ENCODE data around the gene NFAT5.
"Not testable (repeated sequence)": the region's sequence is repeated elsewhere in the genome, so short reads cannot be mapped to it uniquely, and the experiment has no call there.

The NFAT5 gene

DNA sequence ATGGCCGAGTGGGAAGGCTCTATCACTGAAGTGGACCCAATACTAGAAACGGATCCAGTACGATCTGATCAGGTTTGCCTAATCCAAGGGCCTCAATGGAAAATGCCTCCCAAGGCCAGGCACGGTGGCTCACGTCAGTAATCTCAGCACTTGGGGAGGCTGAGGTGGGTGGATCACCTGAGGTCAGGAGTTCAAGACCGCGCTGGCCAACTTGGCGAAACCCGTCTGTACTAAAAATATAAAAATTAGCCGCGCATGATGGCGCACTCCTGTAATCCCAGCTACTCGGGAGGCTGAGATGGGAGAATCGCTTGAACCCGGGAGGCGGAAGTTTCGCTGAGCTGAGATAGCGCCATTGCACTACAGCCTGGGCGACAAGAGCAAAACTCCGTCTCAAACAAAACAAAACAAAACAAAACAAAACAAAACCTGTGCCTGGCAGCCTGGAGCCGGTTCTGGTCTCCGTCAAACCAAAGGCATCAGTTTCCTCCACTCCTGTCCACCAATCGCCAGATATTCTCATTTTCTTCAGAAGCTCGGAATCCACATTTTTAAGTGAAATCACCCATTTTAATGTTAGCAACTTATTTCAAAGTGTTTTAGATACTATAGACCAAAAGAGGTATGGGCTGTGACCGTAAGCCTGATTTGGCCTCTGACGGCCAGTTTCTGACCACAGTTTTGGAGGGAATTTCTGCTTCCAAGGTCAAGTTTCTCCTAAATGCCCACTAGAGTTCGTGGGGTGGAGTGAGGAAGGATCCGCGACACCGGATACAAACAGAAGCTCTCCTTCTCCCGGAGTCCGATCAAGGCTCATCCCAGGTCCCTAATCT lies 159.9 kb downstream of the NFAT5 start:
- no peaks in the 10 kb centered on the region for H3K27me3 ChIP-seq (replicated peaks)
- peak overlapping the region; percentile 87 for H3K27ac ChIP-seq
- H3K4me3 ChIP-seq (ENCODE audit: low read depth, low read length), result peak overlapping the region; percentile 67
- H3K36me3 ChIP-seq (replicated peaks), result no peaks in the 10 kb centered on the region
- in situ Hi-C loops (cut with HindIII; ENCODE audit: low pct_ligation_motif_present, low sequenced_read_pairs), result no loop called here
- no peak for DNase-seq
- TF ChIP-seq, protein P1, sequence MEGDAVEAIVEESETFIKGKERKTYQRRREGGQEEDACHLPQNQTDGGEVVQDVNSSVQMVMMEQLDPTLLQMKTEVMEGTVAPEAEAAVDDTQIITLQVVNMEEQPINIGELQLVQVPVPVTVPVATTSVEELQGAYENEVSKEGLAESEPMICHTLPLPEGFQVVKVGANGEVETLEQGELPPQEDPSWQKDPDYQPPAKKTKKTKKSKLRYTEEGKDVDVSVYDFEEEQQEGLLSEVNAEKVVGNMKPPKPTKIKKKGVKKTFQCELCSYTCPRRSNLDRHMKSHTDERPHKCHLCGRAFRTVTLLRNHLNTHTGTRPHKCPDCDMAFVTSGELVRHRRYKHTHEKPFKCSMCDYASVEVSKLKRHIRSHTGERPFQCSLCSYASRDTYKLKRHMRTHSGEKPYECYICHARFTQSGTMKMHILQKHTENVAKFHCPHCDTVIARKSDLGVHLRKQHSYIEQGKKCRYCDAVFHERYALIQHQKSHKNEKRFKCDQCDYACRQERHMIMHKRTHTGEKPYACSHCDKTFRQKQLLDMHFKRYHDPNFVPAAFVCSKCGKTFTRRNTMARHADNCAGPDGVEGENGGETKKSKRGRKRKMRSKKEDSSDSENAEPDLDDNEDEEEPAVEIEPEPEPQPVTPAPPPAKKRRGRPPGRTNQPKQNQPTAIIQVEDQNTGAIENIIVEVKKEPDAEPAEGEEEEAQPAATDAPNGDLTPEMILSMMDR (IDR thresholded peaks at IDR 0.05; ENCODE audit: low read depth, low read length, missing control alignments), result no peak

DNA sequence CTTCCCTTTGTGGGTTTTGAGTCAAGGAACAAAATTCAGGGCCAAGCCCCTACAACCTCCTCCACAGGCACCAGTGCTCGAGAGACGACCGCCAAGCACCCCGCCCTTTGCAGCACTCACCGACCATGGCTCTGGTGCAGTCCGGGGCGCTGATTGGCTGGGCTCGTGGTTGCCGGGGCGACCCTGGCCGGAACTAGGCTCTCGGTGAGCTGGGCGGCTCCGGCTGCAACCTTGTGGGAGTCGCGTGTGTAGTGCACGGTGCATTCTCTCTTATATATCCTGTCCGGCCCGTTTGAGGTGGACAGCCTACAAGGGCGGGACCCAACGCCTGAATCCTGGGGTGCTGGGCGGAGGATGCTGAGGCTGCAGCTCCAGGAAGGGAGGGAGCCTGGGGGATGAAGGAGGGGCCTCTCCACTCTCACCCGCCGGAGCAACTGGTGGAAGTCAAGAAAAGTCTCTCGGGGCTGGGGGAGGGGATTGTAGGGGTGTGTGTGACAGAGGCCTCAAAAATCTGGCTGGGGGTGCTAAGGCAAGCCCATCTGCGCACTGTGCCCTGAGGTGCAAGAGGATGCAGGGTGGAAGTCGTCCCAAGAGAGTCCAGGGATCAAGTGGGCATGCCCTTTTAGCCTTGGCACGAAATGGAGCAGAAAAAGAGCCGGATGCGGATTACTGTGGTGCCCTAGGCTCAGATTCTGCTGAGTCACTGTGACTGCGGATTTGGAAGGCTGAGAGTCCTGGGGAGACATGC lies 160.7 kb downstream of the NFAT5 start, which contains the start of gene NQO1:
Gene NQO1 (minus strand): TSS at position 248 of the 748 bp plus-strand sequence. CDS start 121 bp downstream, at position 127.
- H3K27me3 ChIP-seq (replicated peaks), result no peaks in the 10 kb centered on the region
- DNase-seq, result peak; percentile 96
- peak within 1 kb of the TSS; percentile 67 for H3K4me3 ChIP-seq (ENCODE audit: low read depth, low read length)
- in situ Hi-C loops (cut with HindIII; ENCODE audit: low pct_ligation_motif_present, low sequenced_read_pairs), result no loop called here
- H3K36me3 ChIP-seq (replicated peaks), result no peaks in the 10 kb centered on the region
- TF ChIP-seq, protein P1 (IDR thresholded peaks at IDR 0.05; ENCODE audit: low read depth, low read length, missing control alignments), result no peak
- H3K27ac ChIP-seq, result peak within 1 kb of the TSS; percentile 87

DNA sequence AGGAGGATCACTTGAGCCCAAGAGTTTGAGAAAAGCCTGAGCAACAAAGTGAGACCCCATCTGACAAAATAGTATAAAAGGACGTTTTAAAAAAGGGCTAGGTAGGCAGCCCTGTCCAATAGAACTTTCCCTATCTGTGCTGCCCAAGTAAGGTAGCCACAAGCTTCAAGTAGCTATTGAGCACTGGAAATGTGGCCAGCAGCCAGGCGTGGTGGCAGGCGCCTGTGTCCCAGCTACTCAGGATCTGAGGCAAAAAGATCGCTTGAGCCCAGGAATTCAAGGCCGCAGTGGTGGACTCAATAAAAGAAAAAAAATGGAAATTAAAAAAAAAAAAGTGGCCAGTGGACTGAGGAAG lies 162.1 kb downstream of the NFAT5 start:
- Histone ChIP-seq H3K27me3 (replicated peaks) (no peaks in the 10 kb centered on the region), H3K27ac (peak overlapping the region; percentile 87), H3K36me3 (replicated peaks) (no peaks in the 10 kb centered on the region), H3K4me3 (ENCODE audit: low read depth, low read length) (no peak overlapping the region)
- in situ Hi-C loops (cut with HindIII; ENCODE audit: low pct_ligation_motif_present, low sequenced_read_pairs), result no loop called here
- DNase-seq, result no peak
- TF ChIP-seq, protein P1 (IDR thresholded peaks at IDR 0.05; ENCODE audit: low read depth, low read length, missing control alignments), result no peak

- H3K4me3 ChIP-seq (ENCODE audit: low read depth, low read length); H3K27ac ChIP-seq; in situ Hi-C loops (cut with HindIII; ENCODE audit: low pct_ligation_motif_present, low sequenced_read_pairs); DNase-seq; H3K36me3 ChIP-seq (replicated peaks); H3K27me3 ChIP-seq (replicated peaks): not testable (repeated sequence)
Observed at GRCh38 chr16:69729030-69729429, 163.3 kb downstream of the NFAT5 start.

DNA sequence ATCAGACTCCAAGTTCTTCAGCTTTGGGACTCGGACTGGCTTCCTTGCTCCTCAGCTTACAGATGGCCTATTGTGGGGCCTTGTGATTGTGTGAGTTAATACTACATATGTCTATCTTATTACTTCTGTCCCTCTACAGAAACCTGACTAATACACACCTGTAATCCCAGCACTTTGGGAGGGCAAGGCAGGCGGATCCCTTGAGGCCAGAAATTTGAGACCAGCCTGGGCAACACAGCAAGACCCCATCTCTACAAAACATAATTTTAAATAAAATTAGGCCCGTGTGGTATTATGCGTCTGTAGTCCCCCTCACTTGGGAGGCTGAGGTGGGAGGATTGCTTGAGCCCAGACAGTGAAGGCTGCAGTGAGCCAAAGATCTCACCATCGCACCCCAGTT lies 165.5 kb downstream of the NFAT5 start:
- H3K36me3 ChIP-seq (replicated peaks); H3K27me3 ChIP-seq (replicated peaks); H3K4me3 ChIP-seq (ENCODE audit: low read depth, low read length); H3K27ac ChIP-seq; DNase-seq; in situ Hi-C loops (cut with HindIII; ENCODE audit: low pct_ligation_motif_present, low sequenced_read_pairs): not testable (repeated sequence)

- TF ChIP-seq, protein P1 (IDR thresholded peaks at IDR 0.05; ENCODE audit: low read depth, low read length, missing control alignments), result no peak
- DNase-seq, result no peak
- Histone ChIP-seq H3K27ac (no peak overlapping the region), H3K4me3 (ENCODE audit: low read depth, low read length) (no peak overlapping the region), H3K27me3 (replicated peaks) (no peaks in the 10 kb centered on the region), H3K36me3 (replicated peaks) (no peaks in the 10 kb centered on the region)
- in situ Hi-C loops (cut with HindIII; ENCODE audit: low pct_ligation_motif_present, low sequenced_read_pairs), result no loop called here
Observed at GRCh38 chr16:69732101-69732500, 166.3 kb downstream of the NFAT5 start.
